ENCODE measurements around the gene ZNF219. TPM values are rescaled to one million over a fixed set of nuclear protein-coding genes. Genes with fewer than 3 reads are reported as not detected.

The ZNF219 gene
- total and polyA plus RNA-seq, 2 of the 13 experiments (the other 11 are each of a cell fraction or from before 2014, with no cell fraction given), result 34.5 to 36.6 TPM

- TF ChIP-seq ZBTB20 (CRISPR knock-in tag; IDR thresholded peaks at IDR 0.05; ENCODE audit: borderline replicate concordance, low read depth) (no peak), AGO2 (optimal IDR thresholded peaks at IDR 0.05; ENCODE audit: low read depth, low read length) (peak; percentile 98), SSRP1 (CRISPR knock-in tag; IDR thresholded peaks at IDR 0.05) (no peak; the same call in 1 of the 2 replicates), ZNF337 (CRISPR knock-in tag; IDR thresholded peaks at IDR 0.05; ENCODE audit: borderline replicate concordance, low read depth) (no peak), NAIF1 (CRISPR knock-in tag; IDR thresholded peaks at IDR 0.05; ENCODE audit: borderline replicate concordance) (no peak), ZNF687 (CRISPR knock-in tag; IDR thresholded peaks at IDR 0.05) (peak; percentile 73), E2F1 (CRISPR knock-in tag; IDR thresholded peaks at IDR 0.05) (no peak), ZNF24 (IDR thresholded peaks at IDR 0.05) (no peak), PREB (CRISPR knock-in tag; IDR thresholded peaks at IDR 0.05) (no peak), CCDC6 (CRISPR knock-in tag; IDR thresholded peaks at IDR 0.05) (no peak), CEBPZ (IDR thresholded peaks at IDR 0.05; ENCODE audit: low read length) (no peak), WIZ (CRISPR knock-in tag; IDR thresholded peaks at IDR 0.05) (0 out of 2 replicates have a peak, but pooled peaks have one; percentile 73), SRSF1 (optimal IDR thresholded peaks at IDR 0.05; ENCODE audit: low read depth, low read length) (no peak), TERF1 (CRISPR knock-in tag; IDR thresholded peaks at IDR 0.05) (no peak), ZFP36L1 (CRISPR knock-in tag; IDR thresholded peaks at IDR 0.05) (no peak), NRL (CRISPR knock-in tag; IDR thresholded peaks at IDR 0.05; ENCODE audit: borderline replicate concordance) (no peak; the same call in 1 of the 2 replicates), MAFK (conservative IDR thresholded peaks at IDR 0.05 in 1 of 2, IDR thresholded peaks at IDR 0.05 in 1 of 2; ENCODE audit: low read length in 2 of 2) (no peak), ZNF160 (CRISPR knock-in tag; IDR thresholded peaks at IDR 0.05) (no peak)
Observed at GRCh38 chr14:21090194-21090939, 8.1 kb downstream of the ZNF219 start (continued).

Measured in HepG2 (cell line).